ENCODE data around the gene PARD6G.

The PARD6G gene

GRCh38 chr18:80244956-80245730 is 2.2 kb downstream of the PARD6G start:
- peaks cover 9 to 11% of the 10 kb centered on the region in 2 experiments for H3K4me1 ChIP-seq (ENCODE audit: control insufficient read depth in 1 of 2, insufficient read depth in 1 of 2, low read depth in 1 of 2, low read length in 1 of 2)
- no peak overlapping the region for H3K27ac ChIP-seq
- H3K9me3 ChIP-seq: no peaks in the 10 kb centered on the region
- peaks cover 67% of the 10 kb centered on the region for H3K27me3 ChIP-seq
- no peak overlapping the region for H3K4me3 ChIP-seq (ENCODE audit: low read depth in 1 of 2, low read length in 1 of 2)
- TF ChIP-seq CTCF (IDR thresholded peaks at IDR 0.05): no peak
- no peaks in the 10 kb centered on the region for H3K36me3 ChIP-seq

- no peak overlapping the region for H3K27ac ChIP-seq
- H3K4me3 ChIP-seq (ENCODE audit: low read depth in 1 of 2, low read length in 1 of 2): no peak overlapping the region
- H3K4me1 ChIP-seq (ENCODE audit: control insufficient read depth in 1 of 2, insufficient read depth in 1 of 2, low read depth in 1 of 2, low read length in 1 of 2): peaks cover 9 to 11% of the 10 kb centered on the region in 2 experiments
- H3K36me3 ChIP-seq: no peaks in the 10 kb centered on the region
- no peak for TF ChIP-seq CTCF (IDR thresholded peaks at IDR 0.05)
- no peaks in the 10 kb centered on the region for H3K9me3 ChIP-seq
- H3K27me3 ChIP-seq: peaks cover 76% of the 10 kb centered on the region
These were observed 3.1 kb downstream of the PARD6G start for GRCh38 chr18:80244167-80244566.

GRCh38 chr18:80243204-80243603 is 4.1 kb downstream of the PARD6G start:
- no peaks in the 10 kb centered on the region for H3K36me3 ChIP-seq
- no peak overlapping the region for H3K4me3 ChIP-seq (ENCODE audit: low read depth in 1 of 2, low read length in 1 of 2)
- H3K9me3 ChIP-seq: no peaks in the 10 kb centered on the region
- H3K4me1 ChIP-seq (ENCODE audit: control insufficient read depth in 1 of 2, insufficient read depth in 1 of 2, low read depth in 1 of 2, low read length in 1 of 2): peaks cover 9 to 11% of the 10 kb centered on the region in 2 experiments
- H3K27me3 ChIP-seq: peaks cover 70% of the 10 kb centered on the region
- H3K27ac ChIP-seq: no peak overlapping the region
- no peak for TF ChIP-seq CTCF (IDR thresholded peaks at IDR 0.05)

- H3K4me3 ChIP-seq (ENCODE audit: low read depth in 1 of 2, low read length in 1 of 2): no peak overlapping the region
- no peak overlapping the region for H3K27ac ChIP-seq
- H3K4me1 ChIP-seq (ENCODE audit: control insufficient read depth in 1 of 2, insufficient read depth in 1 of 2, low read depth in 1 of 2, low read length in 1 of 2): peaks cover 6 to 10% of the 10 kb centered on the region in 2 experiments
- H3K27me3 ChIP-seq: peaks cover 60% of the 10 kb centered on the region
- H3K9me3 ChIP-seq: no peaks in the 10 kb centered on the region
- no peaks in the 10 kb centered on the region for H3K36me3 ChIP-seq
- no peak for TF ChIP-seq CTCF (IDR thresholded peaks at IDR 0.05)
These were observed 5.2 kb downstream of the PARD6G start for GRCh38 chr18:80241919-80242777.

DNA sequence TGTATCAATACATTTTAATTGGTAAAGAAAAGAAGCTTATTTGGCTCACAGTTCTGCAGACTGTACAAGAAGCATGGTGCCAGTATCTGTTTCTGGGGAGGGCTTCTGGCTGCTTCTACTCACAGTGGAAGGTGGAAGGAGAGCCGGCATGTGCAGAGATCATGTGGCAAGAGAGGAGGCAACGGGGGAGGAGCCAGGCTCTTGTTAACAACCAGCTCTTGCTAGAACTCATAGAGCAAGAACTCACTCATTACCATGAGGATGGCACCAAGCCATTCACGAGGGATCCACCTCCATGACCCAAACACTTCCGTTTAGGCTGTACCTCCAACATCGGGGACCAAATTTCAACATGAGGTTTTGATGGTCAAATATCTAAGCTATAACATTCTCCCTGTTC is 7.5 kb downstream of the PARD6G start:
- no peak for TF ChIP-seq CTCF (IDR thresholded peaks at IDR 0.05)
- Histone ChIP-seq H3K9me3 (no peaks in the 10 kb centered on the region), H3K27ac (no peak overlapping the region)

More for the DNA sequence above, 7.5 kb downstream of the PARD6G start:
- Histone ChIP-seq H3K4me1 (ENCODE audit: control insufficient read depth in 1 of 2, insufficient read depth in 1 of 2, low read depth in 1 of 2, low read length in 1 of 2) (no peaks in the 10 kb centered on the region), H3K27me3 (peaks cover 36% of the 10 kb centered on the region), H3K4me3 (ENCODE audit: low read depth in 1 of 2, low read length in 1 of 2) (no peak overlapping the region), H3K36me3 (no peaks in the 10 kb centered on the region)

Measured in neutrophil (primary cell).